GM19397 (cell line): ENCODE measurements around the gene EXOC4.
"Not testable (repeated sequence)": the region's sequence is repeated elsewhere in the genome, so short reads cannot be mapped to it uniquely, and the experiment has no call there.

Experiments used
- ATAC-seq: cut with Tn5 transposase; IDR thresholded peaks from one replicate; pipeline ENCODE4 v1.9.1; 2021; ENCODE audit warnings: mild to moderate bottlenecking, moderate library complexity; ENCODE audit not compliant: unreplicated experiment

The EXOC4 gene

GRCh38 chr7:133950855-133951254 is 698.0 kb downstream of the EXOC4 start:
- ATAC-seq: no peak

GRCh38 chr7:133955208-133955607 is 702.3 kb downstream of the EXOC4 start:
- no peak for ATAC-seq

- ATAC-seq: no peak
Observed at GRCh38 chr7:133957845-133958244, 705.0 kb downstream of the EXOC4 start.

- no peak for ATAC-seq
Observed at GRCh38 chr7:133958822-133959221, 705.9 kb downstream of the EXOC4 start.

- ATAC-seq: no peak
Observed at GRCh38 chr7:133959505-133959904, 706.6 kb downstream of the EXOC4 start.

GRCh38 chr7:133961724-133962123 is 708.8 kb downstream of the EXOC4 start:
- no peak for ATAC-seq

GRCh38 chr7:133962646-133963045 is 709.8 kb downstream of the EXOC4 start:
- ATAC-seq: no peak

- no peak for ATAC-seq
Observed at GRCh38 chr7:133963629-133964028, 710.8 kb downstream of the EXOC4 start.

GRCh38 chr7:133971625-133972024 is 718.7 kb downstream of the EXOC4 start:
- no peak for ATAC-seq

GRCh38 chr7:133973710-133974109 is 720.8 kb downstream of the EXOC4 start:
- ATAC-seq: no peak

GRCh38 chr7:133975130-133975529 is 722.3 kb downstream of the EXOC4 start:
- no peak for ATAC-seq

- no peak for ATAC-seq
Observed at GRCh38 chr7:133976140-133976539, 723.3 kb downstream of the EXOC4 start.

- no peak for ATAC-seq
Observed at GRCh38 chr7:133977409-133978274, 724.8 kb downstream of the EXOC4 start.

- no peak for ATAC-seq
Observed at GRCh38 chr7:133978502-133979295, 725.8 kb downstream of the EXOC4 start.

- no peak for ATAC-seq
Observed at GRCh38 chr7:133980804-133981203, 727.9 kb downstream of the EXOC4 start.

- no peak for ATAC-seq
Observed at GRCh38 chr7:133983685-133984419, 731.0 kb downstream of the EXOC4 start.

- ATAC-seq: no peak
Observed at GRCh38 chr7:133985300-133985699, 732.4 kb downstream of the EXOC4 start.

- ATAC-seq: no peak
Observed at GRCh38 chr7:133987582-133987981, 734.7 kb downstream of the EXOC4 start.

- no peak for ATAC-seq
Observed at GRCh38 chr7:133993547-133993946, 740.7 kb downstream of the EXOC4 start.

GRCh38 chr7:133994100-133994499 is 741.2 kb downstream of the EXOC4 start:
- not testable (repeated sequence) for ATAC-seq

- no peak for ATAC-seq
Observed at GRCh38 chr7:133997463-133997862, 744.6 kb downstream of the EXOC4 start.
